NT2/D1 (cell line): ENCODE measurements around the gene HEPACAM2.

Experiments used
- YY1 ChIP-seq: IDR thresholded peaks from 2 replicates; pipeline ENCODE4 v1.6.1; 2011; ENCODE audit not compliant: insufficient read length, insufficient read depth
- ZNF274 ChIP-seq: IDR thresholded peaks from 2 replicates; pipeline ENCODE4 v1.6.1; 2011; ENCODE audit warnings: mild to moderate bottlenecking, low read depth, low read length

GRCh38 chr7:93228302-93228701 is 2.0 kb upstream of the HEPACAM2 start:
- TF ChIP-seq ZNF274 = no peak
- no peak for TF ChIP-seq YY1
